ENCODE results near the gene CNPY4.

Gene CNPY4, protein sequence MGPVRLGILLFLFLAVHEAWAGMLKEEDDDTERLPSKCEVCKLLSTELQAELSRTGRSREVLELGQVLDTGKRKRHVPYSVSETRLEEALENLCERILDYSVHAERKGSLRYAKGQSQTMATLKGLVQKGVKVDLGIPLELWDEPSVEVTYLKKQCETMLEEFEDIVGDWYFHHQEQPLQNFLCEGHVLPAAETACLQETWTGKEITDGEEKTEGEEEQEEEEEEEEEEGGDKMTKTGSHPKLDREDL

DNA sequence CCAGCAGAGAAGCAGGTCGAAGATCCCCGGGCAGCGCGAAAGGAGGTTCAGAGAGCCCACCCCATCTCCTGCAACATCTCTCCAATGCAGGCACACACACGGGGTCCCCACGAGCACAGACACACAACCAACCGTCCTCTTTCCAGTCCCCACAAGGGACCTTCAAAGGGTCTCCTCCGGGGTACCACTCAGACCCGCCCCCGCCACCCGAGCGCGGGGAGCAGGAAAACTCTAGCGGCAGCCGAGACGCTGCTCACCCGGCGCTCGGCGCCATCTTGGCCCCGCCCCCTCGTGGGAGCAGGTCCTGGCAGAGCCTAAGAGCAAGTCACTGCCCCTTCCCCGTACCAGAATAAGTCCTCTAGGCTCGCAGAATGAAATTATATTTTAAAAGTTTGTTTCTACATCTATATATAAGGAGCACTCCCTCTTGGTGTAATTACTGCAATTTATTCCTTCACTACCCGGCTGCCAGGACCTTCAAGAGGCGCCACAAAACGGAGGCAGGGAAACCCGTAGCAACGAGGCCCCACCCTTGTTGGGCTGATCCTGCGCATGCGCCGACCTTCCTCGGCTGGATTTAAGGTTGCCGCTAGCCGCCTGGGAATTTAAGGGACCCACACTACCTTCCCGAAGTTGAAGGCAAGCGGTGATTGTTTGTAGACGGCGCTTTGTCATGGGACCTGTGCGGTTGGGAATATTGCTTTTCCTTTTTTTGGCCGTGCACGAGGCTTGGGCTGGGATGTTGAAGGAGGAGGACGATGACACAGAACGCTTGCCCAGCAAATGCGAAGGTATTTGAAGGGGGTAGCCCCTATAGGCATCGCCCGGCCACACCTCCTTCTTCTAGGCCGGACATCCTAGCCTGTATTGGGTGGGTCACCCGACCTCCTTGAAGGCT is at the start of gene CNPY4, which contains the start of gene TAF6:
TSS of gene CNPY4 (plus strand) at position 563 of the 898 bp plus-strand sequence. CDS start at position 674, 111 bp downstream.
TSS of gene TAF6 (minus strand) at position 287 of the 898 bp plus-strand sequence. CDS start 5,149 bp downstream, outside the sequence.
- peak; percentile 89 to 91 (median 90) for DNase-seq (ENCODE audit: low read depth in 3 of 3)

DNA sequence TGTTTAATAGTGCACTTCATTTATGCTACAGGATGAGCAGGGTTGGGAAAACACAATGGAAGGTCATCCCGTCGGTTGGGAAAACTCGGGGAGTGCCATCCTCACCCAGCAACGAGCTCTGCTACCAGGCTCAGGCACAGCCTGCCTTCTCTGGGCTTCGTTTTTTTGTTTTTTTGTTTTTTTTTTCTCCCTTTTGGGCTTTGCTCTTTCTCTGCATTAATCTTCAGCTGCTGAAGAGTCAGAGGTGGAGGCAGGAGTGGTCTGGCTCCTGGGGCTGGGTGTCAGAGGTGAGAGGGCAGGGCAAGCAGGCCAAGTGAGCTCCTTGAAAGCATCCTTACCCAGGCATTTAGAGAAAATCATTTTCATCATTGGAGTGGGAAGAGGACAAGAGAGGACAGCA is 49.4 kb upstream of the CNPY4 start:
- no peak for DNase-seq (ENCODE audit: low read depth in 3 of 3)

DNA sequence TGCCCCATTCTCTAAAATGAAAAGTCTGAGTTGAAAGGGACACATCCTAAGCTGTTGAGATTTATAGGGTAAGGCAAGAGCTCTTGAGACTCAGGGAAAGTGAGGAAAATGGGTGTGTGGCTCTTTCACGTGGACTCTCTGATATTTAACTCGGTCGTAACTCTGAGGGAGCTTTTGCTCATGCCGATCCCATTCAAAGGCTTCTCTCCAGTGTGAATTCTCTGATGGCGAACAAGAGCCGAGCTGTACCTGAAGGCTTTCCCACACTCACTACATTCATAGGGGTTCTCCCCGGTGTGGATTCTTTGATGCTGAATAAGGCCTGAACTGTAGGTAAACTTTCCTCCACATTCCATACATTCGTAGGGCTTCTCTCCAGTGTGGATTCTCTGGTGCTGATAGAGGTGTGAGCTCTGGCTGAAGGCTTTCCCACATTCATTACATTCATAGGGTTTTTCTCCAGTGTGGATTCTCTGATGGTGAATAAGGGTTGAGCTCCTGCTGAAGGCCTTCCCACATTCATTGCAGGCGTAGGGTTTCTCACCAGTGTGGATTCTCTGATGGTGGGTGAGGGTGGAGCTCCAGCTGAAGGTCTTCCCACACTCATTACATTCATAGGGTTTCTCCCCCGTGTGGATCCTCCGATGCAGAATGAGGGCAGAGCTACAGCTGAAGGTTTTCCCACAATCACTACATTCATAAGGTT is 48.3 kb upstream of the CNPY4 start:
- DNase-seq (ENCODE audit: low read depth in 3 of 3), result no peak

DNA sequence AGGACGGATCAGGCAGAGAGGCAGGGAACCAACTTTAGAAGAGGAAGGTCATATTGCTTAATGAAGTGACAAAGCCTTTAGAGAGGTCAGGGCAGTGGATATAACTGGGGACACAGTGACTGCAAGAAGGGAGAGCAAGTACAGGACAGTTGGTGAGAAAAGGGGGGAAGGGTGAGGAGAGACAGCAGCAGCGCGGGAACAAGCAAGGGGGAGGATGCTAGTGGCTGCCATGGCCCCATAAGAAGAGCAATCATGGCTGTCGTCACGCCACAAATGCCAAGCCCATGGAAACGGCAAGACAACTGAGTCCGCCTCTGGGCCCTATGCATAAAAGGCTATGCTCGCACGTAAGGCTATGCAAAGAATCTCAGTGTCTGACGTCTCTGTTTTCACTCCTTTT is 47.0 kb upstream of the CNPY4 start:
- DNase-seq (ENCODE audit: low read depth in 3 of 3), result no peak

DNA sequence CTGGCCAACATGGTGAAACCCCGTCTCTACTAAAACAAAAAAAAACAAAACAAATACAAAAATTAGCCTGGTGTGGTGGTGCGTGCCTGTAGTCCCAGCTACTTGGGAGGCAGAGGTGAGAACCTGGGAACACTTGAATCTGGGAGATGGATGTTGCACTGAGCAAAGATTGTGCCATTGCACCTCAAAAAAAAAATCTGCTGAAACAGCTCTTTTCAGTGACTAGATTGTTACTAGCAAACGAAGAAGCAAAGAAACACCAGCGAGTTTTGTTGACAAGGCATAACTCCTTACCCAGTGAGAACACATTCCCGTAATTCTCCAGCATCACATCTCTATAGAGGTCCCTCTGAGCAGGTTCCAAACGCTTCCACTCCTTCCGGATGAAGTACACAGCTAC is 44.6 kb upstream of the CNPY4 start:
- no peak for DNase-seq (ENCODE audit: low read depth in 3 of 3)

DNA sequence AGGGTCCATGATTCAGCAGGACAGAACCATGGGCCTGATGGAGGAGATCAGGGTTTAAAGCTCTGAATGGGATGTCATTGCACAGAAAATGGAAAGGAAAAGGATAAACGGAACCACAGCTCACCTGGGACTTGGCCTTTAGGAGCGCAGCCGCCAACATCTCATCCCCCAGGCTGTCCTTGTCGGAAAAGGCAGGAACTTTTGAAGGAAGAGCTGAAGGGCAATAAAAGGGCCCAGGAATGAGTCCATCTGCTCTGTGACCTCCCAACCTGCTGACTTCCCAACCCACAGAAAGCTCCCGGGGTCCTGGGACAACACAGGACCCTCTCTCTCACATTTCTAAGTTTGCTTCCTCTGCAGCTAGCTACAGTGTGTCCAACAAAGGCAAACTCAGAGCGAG is 44.0 kb upstream of the CNPY4 start:
- DNase-seq (ENCODE audit: low read depth in 3 of 3), result no peak

DNA sequence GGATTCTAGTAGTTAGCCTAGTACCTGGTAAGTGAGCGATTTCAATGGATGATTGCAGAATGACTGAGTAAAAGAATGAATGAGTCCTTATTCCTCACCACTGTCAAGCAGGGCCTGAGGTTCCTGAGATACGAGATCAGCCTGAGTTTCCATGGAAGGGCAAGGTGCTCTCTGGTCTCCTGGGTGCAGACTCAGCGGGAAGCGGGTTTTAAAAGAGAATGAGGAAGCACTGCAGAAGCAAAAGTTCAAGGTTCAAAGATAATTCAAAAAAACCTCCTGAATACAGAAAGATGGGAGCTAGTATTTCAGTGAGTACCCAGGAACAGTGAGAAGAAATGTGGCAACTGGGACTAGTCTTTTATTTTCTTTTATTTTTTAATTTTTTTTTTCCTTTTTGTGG is 42.2 kb upstream of the CNPY4 start:
- DNase-seq (ENCODE audit: low read depth in 3 of 3), result no peak

DNA sequence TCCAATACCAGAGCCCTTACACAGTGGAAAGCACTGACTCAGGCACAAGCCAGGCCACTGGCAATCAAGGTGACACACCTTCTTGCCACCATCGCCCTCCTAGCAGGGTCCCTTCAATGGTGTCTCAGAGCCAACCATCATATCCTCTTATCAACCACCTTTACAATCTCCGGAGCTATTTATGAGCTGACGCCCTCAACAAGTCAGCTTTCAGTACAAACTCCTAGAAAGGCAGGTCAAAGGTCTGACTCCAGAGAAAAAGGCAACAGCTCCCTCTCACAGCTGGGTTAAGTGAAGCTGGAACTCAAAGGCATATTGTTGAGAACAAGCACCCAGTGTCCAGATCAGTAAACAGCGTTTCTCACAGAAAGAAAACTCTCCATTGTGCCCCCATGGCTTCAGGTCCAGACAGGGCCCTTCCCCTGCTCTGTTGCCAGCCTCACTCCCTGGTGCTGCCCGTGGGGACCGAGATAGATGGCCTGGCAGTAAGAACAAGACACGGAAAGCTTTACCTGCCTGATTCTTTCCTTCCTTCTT is 40.3 kb upstream of the CNPY4 start:
- DNase-seq (ENCODE audit: low read depth in 3 of 3), result no peak

DNA sequence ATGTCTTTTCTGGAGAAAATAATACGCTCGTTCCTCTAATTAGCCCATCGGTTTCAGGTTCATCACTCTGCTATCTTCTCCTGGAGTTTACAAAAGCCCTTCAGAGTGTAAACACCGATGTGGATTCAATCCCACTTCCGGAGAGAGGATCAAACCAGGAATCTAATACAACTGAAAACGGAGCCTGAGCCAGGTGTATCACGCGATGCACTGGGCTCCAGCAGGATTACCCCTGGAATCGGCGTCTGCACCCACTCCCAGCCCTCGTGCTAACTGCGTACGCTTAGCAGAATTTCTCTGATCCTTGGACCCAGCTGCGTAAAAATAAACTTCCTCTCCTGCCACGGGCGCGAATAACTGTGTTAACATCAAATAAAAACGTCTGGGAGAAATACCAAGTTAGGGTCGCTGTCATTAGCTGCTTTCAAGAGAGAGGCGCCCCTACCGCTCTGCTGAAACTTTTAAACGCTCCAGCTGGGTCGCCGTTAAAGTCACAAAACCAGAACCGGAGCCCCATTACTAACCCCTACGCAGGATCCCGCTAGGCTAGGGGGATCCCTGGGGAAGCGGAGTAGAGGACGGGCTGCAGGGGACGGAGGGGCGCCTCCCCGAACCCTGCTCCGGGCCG is 38.4 kb upstream of the CNPY4 start:
- DNase-seq (ENCODE audit: low read depth in 3 of 3), result no peak

DNA sequence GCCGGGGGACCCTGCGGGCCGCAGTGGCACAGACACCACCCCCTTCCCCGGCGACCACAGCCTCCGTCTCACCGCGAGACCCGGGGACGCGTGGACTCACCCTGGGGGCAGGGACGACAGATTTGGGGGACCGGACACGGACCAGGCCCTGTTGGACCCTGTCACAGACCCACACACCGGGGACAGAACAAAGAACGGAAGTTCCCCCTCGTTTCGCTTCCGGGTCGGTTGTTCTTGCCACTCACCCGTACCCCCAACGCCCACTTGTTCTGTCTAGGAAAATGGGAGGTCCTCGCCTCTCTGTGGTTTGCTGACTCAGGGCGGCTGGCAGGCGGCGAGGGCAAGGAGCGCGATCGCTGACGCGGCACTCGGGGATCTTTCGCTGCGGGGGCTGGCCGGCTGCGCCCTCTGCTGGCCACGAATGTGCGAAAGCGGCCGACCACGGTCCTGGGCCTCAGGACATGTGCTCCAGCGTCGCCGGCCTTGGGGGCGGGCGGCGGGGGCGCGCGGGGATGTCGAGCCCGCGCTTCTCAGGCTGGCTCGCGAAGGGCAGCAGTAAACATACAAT is 37.8 kb upstream of the CNPY4 start, which contains the start of gene ZNF3:
TSS of gene ZNF3 (minus strand) at position 189 of the 568 bp plus-strand sequence. CDS start 4,366 bp downstream, outside the sequence.
- peak; percentile 97 to 98 (median 97) for DNase-seq (ENCODE audit: low read depth in 3 of 3)

DNA sequence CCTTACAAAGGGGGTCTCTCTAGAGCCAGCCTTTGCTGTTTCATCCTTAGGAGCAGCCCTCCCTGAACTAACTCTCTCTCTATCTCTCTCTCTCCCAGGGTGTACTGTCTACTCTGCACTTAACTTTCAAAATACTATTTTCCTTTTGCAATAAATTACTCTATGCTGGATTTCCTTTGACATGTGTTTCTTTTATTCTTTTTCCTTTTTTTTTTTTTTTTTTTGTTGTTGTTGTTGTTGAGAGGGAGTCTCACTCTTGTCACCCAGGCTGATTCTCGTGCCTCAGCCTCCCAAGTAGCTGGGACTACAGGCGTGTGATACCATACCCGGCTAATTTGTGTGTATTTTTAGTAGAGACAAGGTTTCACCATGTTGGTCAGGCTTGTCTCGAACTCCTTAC is 36.5 kb upstream of the CNPY4 start:
- DNase-seq (ENCODE audit: low read depth in 3 of 3), result no peak

DNA sequence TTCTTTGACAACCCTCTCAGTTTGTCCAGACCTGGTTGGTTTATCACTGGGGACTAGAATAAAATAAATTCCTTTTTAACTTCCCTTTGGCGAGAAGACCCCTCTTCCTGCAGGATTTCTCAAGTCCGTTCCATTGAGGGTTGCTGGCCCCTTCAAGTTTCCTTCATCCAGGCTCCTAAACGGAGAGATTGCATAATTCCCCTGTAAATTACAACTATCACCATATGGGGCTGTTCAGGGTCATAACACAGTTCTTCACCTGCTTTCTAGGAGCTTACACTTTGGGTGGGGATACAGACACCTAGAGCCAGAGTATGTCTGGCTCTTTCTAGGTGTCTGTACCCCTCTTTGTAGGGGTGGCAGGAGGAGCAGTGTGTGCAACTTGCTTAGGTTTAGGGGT is 33.9 kb upstream of the CNPY4 start:
- no peak for DNase-seq (ENCODE audit: low read depth in 3 of 3)

DNA sequence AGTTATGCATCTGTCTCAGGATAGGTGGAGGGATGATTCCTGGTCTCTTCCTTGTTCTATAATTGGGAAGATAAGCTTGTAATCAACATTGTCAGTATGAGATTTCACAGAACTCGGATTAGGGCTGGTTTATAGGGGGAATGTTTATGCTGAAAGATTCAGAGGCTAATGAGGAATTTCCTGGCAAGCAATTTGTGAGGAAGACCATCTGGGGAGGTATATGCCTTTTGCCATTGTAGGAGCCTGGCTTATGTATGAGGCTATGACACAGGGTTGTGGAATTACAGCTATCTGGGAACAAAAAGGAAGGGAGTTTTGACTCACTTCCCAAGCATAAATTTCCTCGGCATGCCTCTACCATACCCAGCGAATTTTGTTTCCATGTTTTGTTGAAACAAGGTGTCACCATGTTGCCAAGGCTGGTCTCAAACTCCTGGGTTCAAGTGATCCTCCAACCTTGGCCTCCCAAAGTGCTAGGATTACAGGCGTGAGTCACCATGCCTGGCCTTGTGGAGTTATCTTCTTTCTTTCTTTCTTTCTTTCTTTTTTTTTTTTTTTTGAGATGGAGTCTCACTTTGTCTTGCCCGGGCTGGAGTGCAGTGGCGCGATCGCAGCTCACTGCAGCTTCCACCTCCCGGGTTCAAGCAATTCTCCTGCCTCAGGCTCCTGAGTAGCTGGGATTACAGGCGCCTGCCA is 32.2 kb upstream of the CNPY4 start:
- no peak for DNase-seq (ENCODE audit: low read depth in 3 of 3)

DNA sequence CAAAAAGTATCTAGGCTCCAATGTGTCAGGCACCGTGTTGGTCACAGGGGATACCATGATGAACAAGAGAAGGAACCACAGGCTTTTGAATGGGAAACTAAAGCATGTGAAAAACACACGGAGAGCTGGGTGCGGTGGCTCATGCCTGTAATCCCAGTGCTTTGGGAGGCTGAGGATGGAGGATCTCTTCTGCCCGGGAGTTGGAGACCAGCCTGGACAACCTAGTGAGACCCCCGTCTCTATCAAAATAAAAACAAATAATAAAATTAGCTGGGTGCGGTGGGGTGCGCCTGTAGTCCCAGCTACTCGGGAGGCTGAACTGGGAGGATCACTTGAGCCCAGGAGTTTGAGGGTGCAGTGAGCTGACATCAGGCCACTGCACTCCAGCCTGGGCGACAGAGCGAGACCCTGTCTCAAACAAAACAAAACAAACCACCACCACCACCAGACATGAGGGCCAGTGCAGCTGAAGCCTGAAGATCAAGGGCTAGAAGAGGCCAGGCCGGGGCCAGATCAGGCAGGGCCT is 31.3 kb upstream of the CNPY4 start:
- no peak for DNase-seq (ENCODE audit: low read depth in 3 of 3)

DNA sequence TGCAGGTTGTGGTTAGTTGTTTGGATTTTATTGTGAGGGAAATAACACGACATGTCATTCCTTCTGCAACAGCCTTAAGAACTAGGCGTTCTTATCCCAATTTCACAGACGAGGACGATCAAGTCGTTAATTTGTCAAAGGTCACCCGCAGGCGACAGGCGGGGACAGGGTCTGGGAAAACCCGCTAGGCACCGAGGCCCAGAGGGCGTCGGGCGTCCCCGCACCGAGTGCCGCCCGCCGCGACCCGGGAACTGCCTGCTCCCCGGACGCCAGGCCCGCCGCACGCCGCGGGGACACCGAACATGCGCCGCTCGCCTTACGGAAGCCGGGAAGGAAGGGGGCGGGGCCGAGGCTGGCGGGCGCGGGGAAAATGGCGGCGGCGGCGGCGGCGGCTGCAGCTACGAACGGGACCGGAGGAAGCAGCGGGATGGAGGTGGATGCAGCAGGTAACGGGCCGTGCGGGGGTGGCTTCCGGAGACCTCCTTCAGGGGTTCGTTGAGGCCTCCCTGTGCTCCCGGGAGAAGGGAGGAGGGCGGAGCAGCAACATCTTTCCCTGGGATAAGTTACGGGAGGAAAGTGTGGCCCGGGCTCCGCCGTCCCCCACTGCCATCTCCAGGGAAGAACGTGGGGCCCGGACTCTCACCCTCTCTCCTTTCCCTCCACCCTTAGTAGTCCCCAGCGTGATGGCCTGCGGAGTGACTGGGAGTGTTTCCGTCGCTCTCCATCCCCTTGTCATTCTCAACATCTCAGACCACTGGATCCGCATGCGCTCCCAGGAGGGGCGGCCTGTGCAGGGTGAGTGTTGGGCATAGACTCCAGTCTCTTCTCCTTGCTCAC is 30.6 kb upstream of the CNPY4 start, which contains the start of gene COPS6:
TSS of gene COPS6 (plus strand) at position 349 of the 837 bp plus-strand sequence. CDS start at position 371, 22 bp downstream.
- DNase-seq (ENCODE audit: low read depth in 3 of 3), result peak; percentile 70 to 87 (median 86)

DNA sequence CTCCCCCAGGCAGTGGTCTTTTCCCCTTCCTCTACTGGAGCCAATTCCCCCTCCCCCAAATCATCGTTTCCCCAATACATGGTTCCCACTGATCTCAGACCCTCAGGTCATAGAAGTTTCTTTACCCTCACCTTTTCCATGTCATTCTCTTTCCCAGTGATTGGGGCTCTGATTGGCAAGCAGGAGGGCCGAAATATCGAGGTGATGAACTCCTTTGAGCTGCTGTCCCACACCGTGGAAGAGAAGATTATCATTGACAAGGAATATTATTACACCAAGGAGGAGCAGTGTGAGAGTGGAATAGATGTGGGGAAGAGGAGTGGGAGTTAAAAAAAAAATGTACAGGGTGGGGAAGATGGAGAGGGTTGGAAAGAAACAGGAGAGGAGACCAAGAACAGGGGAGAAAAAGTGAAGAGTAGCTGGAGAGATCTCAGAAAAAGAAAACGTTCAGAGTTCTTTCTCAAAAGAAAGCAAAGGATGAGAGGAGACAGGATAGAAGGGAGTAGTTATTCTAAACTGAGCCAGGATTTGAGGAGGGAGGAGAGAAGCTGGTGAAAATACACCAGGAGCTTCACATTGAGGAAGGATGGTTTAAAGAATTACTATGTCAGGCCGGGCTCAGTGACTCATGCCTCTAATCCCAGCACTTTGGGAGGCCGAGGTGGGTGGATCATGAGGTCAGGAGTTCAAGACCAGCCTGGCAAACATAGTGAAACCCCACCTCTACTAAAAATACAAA is 29.8 kb upstream of the CNPY4 start:
- DNase-seq (ENCODE audit: low read depth in 3 of 3), result no peak

DNA sequence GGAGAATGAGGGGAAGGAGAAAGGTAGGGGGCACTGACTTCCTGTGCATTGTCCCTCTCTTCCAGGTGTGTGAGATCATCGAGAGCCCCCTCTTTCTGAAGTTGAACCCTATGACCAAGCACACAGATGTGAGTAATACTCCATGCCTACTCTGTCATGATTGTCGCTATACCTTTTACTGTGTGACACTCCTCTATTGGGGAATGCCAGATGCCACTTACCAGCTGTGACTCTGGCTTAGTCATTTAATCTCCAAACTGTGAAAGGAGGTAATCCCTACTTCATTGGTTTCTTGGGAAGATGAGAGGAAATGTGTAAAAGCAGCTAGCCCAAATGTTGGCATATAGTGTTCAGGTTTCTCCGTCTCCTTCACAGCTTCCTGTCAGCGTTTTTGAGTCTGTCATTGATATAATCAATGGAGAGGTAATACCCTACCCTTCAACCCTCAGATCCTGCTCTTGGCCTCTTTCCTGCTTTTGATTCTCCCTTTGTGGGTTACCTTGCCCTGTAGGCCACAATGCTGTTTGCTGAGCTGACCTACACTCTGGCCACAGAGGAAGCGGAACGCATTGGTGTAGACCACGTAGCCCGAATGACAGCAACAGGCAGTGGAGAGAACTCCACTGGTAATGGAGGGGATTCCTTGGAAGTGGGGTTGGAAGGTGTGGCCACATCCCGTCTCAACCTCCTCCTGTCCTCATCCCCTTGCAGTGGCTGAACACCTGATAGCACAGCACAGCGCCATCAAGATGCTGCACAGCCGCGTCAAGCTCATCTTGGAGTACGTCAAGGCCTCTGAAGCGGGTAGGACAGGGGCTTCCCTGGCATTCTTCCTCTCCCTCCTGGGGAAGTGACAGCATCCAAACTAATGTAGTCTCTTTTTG is 28.7 kb upstream of the CNPY4 start:
- DNase-seq (ENCODE audit: low read depth in 3 of 3), result no peak
